ENCODE measurements around the gene PLK1. TPM values are rescaled to one million over a fixed set of nuclear protein-coding genes. Genes with fewer than 3 reads are reported as not detected.

Gene PLK1
- total and polyA plus RNA-seq, 4 donors = 1.9 to 3.6 (median 3.2) TPM

- H3K4me1 ChIP-seq (ENCODE audit: control insufficient read depth in 5 of 5, insufficient read depth in 5 of 5, low read length in 5 of 5) = peaks cover 0 to 20% (median 5%) of the 10 kb centered on the region in 5 donors
- peak overlapping the region in 1 of 2 donors; percentile 13 for H3K9ac ChIP-seq (ENCODE audit: insufficient read depth in 1 of 2, low read length in 2 of 2)
- H3K27me3 ChIP-seq (ENCODE audit: control insufficient read depth in 3 of 3, insufficient read depth in 3 of 3, low read length in 2 of 3) = no peaks in the 10 kb centered on the region
- WGBS, 2 donors = 75 to 82% methylated on average over 8 of the region's 8 CpGs
- peaks cover 8 to 43% (median 28%) of the 10 kb centered on the region in 4 donors for H3K36me3 ChIP-seq (ENCODE audit: control insufficient read depth in 4 of 4, insufficient read depth in 4 of 4, low read length in 4 of 4)
- ATAC-seq (ENCODE audit: insufficient read depth, low FRiP score) = no peak
- H3K27ac ChIP-seq (ENCODE audit: low read depth in 1 of 2, low read length in 1 of 2) = no peak overlapping the region
- no peak overlapping the region for H3K4me3 ChIP-seq
- peak in 2 of 3 donors; percentile 65 to 79 for DNase-seq
- TF ChIP-seq CTCF (IDR thresholded peaks at IDR 0.05; ENCODE audit: control extremely low read depth, extremely low read depth) = no peak
- no peaks in the 10 kb centered on the region for H3K9me3 ChIP-seq (ENCODE audit: control insufficient read depth in 4 of 4, insufficient read depth in 3 of 4, low read length in 3 of 4)
These were observed 4.6 kb upstream of the PLK1 start for GRCh38 chr16:23673971-23674614.

GRCh38 chr16:23676924-23677480 lies 1.7 kb upstream of the PLK1 start:
- Histone ChIP-seq H3K9ac (ENCODE audit: insufficient read depth in 1 of 2, low read length in 2 of 2) (no peak overlapping the region), H3K27me3 (ENCODE audit: control insufficient read depth in 3 of 3, insufficient read depth in 3 of 3, low read length in 2 of 3) (no peaks in the 10 kb centered on the region), H3K4me3 (no peak overlapping the region), H3K27ac (ENCODE audit: low read depth in 1 of 2, low read length in 1 of 2) (no peak overlapping the region), H3K36me3 (ENCODE audit: control insufficient read depth in 4 of 4, insufficient read depth in 4 of 4, low read length in 4 of 4) (peaks cover 4 to 32% (median 14%) of the 10 kb centered on the region in 4 donors), H3K9me3 (ENCODE audit: control insufficient read depth in 4 of 4, insufficient read depth in 3 of 4, low read length in 3 of 4) (no peaks in the 10 kb centered on the region), H3K4me1 (ENCODE audit: control insufficient read depth in 5 of 5, insufficient read depth in 5 of 5, low read length in 5 of 5) (peaks cover 0 to 42% (median 8%) of the 10 kb centered on the region in 5 donors)
- no peak for DNase-seq
- 96 to 100% methylated on average over 2 of the region's 2 CpGs for WGBS, 2 donors
- ATAC-seq (ENCODE audit: insufficient read depth, low FRiP score) = no peak
- TF ChIP-seq CTCF (IDR thresholded peaks at IDR 0.05; ENCODE audit: control extremely low read depth, extremely low read depth) = no peak

- no peaks in the 10 kb centered on the region for H3K27me3 ChIP-seq (ENCODE audit: control insufficient read depth in 3 of 3, insufficient read depth in 3 of 3, low read length in 2 of 3)
- no peak overlapping the region for H3K27ac ChIP-seq (ENCODE audit: low read depth in 1 of 2, low read length in 1 of 2)
- H3K4me3 ChIP-seq = no peak overlapping the region
- WGBS, 2 donors = 13 to 16% methylated on average over 24 of the region's 24 CpGs
- ATAC-seq (ENCODE audit: insufficient read depth, low FRiP score) (no peak), DNase-seq (peak in 2 of 3 donors; percentile 25 to 48)
- H3K9me3 ChIP-seq (ENCODE audit: control insufficient read depth in 4 of 4, insufficient read depth in 3 of 4, low read length in 3 of 4) = no peaks in the 10 kb centered on the region
- peaks cover 0 to 30% (median 8%) of the 10 kb centered on the region in 5 donors for H3K4me1 ChIP-seq (ENCODE audit: control insufficient read depth in 5 of 5, insufficient read depth in 5 of 5, low read length in 5 of 5)
- H3K9ac ChIP-seq (ENCODE audit: insufficient read depth in 1 of 2, low read length in 2 of 2) = peak overlapping the region in 1 of 2 donors; percentile 47
- H3K36me3 ChIP-seq (ENCODE audit: control insufficient read depth in 4 of 4, insufficient read depth in 4 of 4, low read length in 4 of 4) = peaks cover 0 to 32% (median 23%) of the 10 kb centered on the region in 4 donors
- no peak for TF ChIP-seq CTCF (IDR thresholded peaks at IDR 0.05; ENCODE audit: control extremely low read depth, extremely low read depth)
These were observed 741 bp downstream of the PLK1 start for GRCh38 chr16:23679274-23679985.
